Left lung (tissue), 10 donors: ENCODE results near the gene KCNG3. TPM values are rescaled to one million over a fixed set of nuclear protein-coding genes. Genes with fewer than 3 reads are reported as not detected.

Experiments used
- ATAC-seq: fragments of 200-7000 bp; cut with Tn5 transposase; one replicate; pipeline ENCODE4 v1.9.1; 2020; ENCODE audit warnings: moderate library complexity
- DNase-seq, 4 donors: peaks; one replicate each; pipeline ENCODE4 v3.0.0-alpha.2; 2013 to 2020
- H3K27ac ChIP-seq, 2 donors: fragments of 200-600 bp; sonication (generic) in 1 of 2; one replicate each; pipeline versions ENCODE4 v1.5.0 to v1.8.0; 2020 to 2021
- H3K27me3 ChIP-seq, 2 donors: fragments of 200-600 bp; sonication (generic) in 1 of 2; one replicate each; pipeline versions ENCODE4 v1.5.0 to v1.8.0; 2020 to 2021
- H3K36me3 ChIP-seq, 2 donors: fragments of 200-600 bp; sonication (generic) in 1 of 2; one replicate each; pipeline versions ENCODE4 v1.5.0 to v1.8.0; 2020 to 2021
- H3K4me1 ChIP-seq, 2 donors: fragments of 200-600 bp; one replicate each; pipeline ENCODE4 v1.8.0; 2021
- H3K4me3 ChIP-seq, 2 donors: fragments of 200-600 bp; sonication (generic) in 1 of 2; one replicate each; pipeline versions ENCODE4 v1.5.0 to v1.8.0; 2020 to 2021; ENCODE audit warnings: mild to moderate bottlenecking in 1 of 2
- H3K9me3 ChIP-seq, 2 donors: fragments of 200-600 bp; sonication (generic) in 1 of 2; one replicate each; pipeline versions ENCODE4 v1.5.0 to v1.8.0; 2020 to 2021
- intact Hi-C, 2 donors: fragments of 100-400 bp; cut with DNase I; formaldehyde crosslinking; loops; one replicate each; pipeline versions ENCODE4 v1.11.2 to v1.14.2; 2022
- polyA plus RNA-seq, 6 donors: library from polyadenylated mRNA; unstranded; fragments of 120-200 nt; gene quantifications; one replicate each; pipeline ENCODE4 v1.2.1, GENCODE V29; 2013; ENCODE audit not compliant: insufficient read length in 6 of 6
- total RNA-seq, 2 donors: library from RNA; stranded (reverse); fragmentation: NEBNext Ultra II Directional; extraction: Animal tissue kit (Norgen Biotek cat#: 25700); gene quantifications; one replicate each; pipeline ENCODE4 v1.2.1, GENCODE V29; 2021
- TF ChIP-seq, protein P1 (sequence below), 2 donors: fragments of 200-600 bp; sonication (generic) in 1 of 2; IDR thresholded peaks; one replicate each; pipeline versions ENCODE4 v1.5.0 to v1.8.0; 2021; ENCODE audit warnings: antibody characterized with exemption in 2 of 2
- donor health status: DM: no; HTN: yes; CAD: no.
- donor health status: DM: no; HTN: no; CAD: no.

Gene KCNG3
- total and polyA plus RNA-seq, 8 donors = 0.06 to 1.3 (median 0.10) TPM; not detected in 1

- no peaks in the 10 kb centered on the region for H3K27me3 ChIP-seq
- no peaks in the 10 kb centered on the region for H3K36me3 ChIP-seq
- TF ChIP-seq, protein P1, sequence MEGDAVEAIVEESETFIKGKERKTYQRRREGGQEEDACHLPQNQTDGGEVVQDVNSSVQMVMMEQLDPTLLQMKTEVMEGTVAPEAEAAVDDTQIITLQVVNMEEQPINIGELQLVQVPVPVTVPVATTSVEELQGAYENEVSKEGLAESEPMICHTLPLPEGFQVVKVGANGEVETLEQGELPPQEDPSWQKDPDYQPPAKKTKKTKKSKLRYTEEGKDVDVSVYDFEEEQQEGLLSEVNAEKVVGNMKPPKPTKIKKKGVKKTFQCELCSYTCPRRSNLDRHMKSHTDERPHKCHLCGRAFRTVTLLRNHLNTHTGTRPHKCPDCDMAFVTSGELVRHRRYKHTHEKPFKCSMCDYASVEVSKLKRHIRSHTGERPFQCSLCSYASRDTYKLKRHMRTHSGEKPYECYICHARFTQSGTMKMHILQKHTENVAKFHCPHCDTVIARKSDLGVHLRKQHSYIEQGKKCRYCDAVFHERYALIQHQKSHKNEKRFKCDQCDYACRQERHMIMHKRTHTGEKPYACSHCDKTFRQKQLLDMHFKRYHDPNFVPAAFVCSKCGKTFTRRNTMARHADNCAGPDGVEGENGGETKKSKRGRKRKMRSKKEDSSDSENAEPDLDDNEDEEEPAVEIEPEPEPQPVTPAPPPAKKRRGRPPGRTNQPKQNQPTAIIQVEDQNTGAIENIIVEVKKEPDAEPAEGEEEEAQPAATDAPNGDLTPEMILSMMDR (IDR thresholded peaks at IDR 0.05) = no peak
- intact Hi-C loops = no loop called here
- H3K9me3 ChIP-seq = no peaks in the 10 kb centered on the region
- no peak overlapping the region for H3K27ac ChIP-seq
- H3K4me1 ChIP-seq = no peaks in the 10 kb centered on the region
- DNase-seq = no peak
- ATAC-seq = no peak
- no peak overlapping the region for H3K4me3 ChIP-seq
These were observed 63.6 kb downstream of the KCNG3 start for GRCh38 chr2:42430188-42430587.

DNA sequence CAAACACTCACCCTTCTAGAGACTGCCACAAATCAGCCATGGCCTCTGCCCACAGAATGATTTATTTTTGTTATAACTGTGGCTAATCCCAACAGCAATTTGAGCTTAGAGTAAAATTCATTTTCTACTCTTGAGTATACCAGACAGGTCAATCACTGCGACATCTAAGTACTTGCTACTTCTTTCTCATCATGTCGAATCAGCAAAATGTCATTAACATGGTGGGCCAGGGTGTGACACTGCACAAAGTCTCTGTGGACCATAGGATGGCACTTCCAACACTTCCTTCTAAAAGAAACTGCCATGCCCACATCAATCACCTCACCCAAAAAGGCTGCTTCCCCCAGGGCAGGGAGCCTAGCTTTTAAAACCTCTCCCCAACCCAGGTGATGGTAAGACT, 64.4 kb downstream of the KCNG3 start:
- TF ChIP-seq, protein P1 (IDR thresholded peaks at IDR 0.05) = no peak
- ATAC-seq (no peak), DNase-seq (no peak)
- intact Hi-C loops = no loop called here
- Histone ChIP-seq H3K4me3 (no peak overlapping the region), H3K4me1 (no peaks in the 10 kb centered on the region), H3K27ac (no peak overlapping the region), H3K27me3 (peaks cover 0 to 5% of the 10 kb centered on the region in 2 donors), H3K36me3 (no peaks in the 10 kb centered on the region), H3K9me3 (no peaks in the 10 kb centered on the region)

DNA sequence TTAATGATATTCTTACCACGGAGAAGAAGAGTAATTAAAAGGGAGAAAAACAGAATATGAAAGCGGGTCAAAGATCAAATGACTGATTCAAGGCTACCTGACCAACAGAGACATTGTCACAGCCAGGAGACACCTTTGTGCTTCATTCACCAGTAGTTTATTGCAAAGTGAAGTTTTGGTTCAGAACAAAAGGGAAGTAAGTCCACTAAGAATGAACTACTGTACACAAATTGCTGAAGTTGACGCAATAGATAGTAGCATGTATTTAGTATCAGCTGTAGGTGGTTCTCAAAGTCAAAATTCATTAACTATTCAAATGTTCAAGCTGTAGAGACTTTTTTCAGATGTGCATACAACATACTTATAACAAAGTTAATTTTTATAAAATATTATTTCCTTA, 68.1 kb downstream of the KCNG3 start:
- Histone ChIP-seq H3K4me3 (no peak overlapping the region), H3K4me1 (no peaks in the 10 kb centered on the region), H3K9me3 (no peaks in the 10 kb centered on the region), H3K36me3 (no peaks in the 10 kb centered on the region), H3K27me3 (peaks cover 0 to 9% of the 10 kb centered on the region in 2 donors), H3K27ac (no peak overlapping the region)
- TF ChIP-seq, protein P1 (IDR thresholded peaks at IDR 0.05) = no peak
- intact Hi-C loops = no loop called here
- DNase-seq = no peak
- no peak for ATAC-seq

DNA sequence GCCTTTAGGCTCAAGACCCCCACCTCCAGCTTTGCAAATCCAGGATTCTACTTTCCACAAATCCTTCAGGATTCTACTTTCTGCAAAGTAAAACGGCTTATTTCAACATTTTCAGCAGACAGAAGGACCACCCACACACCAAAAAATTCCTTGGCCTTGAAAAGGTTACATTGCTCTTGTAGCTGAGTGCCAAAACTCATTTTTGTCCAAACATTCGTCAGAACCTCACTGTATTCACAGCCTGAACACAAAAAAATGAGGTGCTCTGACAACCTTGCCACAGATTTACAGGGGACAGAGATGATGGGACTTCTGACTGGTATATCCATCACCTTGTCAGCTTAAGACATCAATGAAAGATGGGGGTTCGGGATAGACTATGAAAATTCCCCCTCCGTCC, 69.7 kb downstream of the KCNG3 start:
- Histone ChIP-seq H3K36me3 (no peaks in the 10 kb centered on the region), H3K4me3 (no peak overlapping the region), H3K9me3 (no peaks in the 10 kb centered on the region), H3K4me1 (no peaks in the 10 kb centered on the region), H3K27me3 (peaks cover 0 to 9% of the 10 kb centered on the region in 2 donors), H3K27ac (no peak overlapping the region)
- TF ChIP-seq, protein P1 (IDR thresholded peaks at IDR 0.05) = no peak
- peak in 2 of 4 donors; percentile 49 to 52 for DNase-seq
- intact Hi-C loops = no loop called here
- peak; percentile 25 for ATAC-seq

DNA sequence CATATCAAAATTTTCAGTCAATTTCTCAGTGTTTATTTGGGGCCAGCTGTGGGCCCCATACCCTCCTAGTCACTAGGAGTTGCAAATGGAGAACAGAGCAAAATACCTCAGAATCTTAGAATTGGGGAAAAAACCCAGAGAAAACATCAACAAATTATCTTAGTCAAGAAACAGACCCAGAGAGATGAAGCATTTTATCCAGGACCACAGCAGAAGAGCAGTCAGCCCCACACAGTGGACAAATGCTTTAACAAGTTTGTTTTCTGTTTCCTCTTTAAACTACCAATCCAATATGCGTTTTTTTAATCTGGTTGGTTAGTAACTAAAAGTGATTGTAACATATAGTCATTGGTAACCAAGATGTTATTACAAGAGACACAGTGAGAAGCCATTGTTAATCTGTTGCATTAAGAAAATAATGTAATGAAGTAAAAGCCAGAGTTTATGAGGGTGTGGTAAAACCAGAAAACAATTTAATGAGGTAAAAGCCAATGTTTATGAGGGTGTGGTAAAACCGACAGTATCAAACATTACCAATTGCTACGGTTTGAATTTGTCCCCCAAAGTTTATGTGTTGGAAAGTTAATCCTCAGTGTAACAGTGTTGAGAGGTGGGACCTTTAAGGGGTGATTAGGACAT, 72.1 kb downstream of the KCNG3 start:
- Histone ChIP-seq H3K27me3 (peaks cover 0 to 9% of the 10 kb centered on the region in 2 donors), H3K27ac (peak overlapping the region in 1 of 2 donors; percentile 35), H3K36me3 (no peaks in the 10 kb centered on the region), H3K4me3 (no peak overlapping the region), H3K9me3 (no peaks in the 10 kb centered on the region), H3K4me1 (no peaks in the 10 kb centered on the region)
- ATAC-seq = no peak
- no peak for DNase-seq
- TF ChIP-seq, protein P1 (IDR thresholded peaks at IDR 0.05) = no peak
- intact Hi-C loops = no loop called here
